GM19438 (cell line): ENCODE data around the gene ASIC3.
"Not testable (repeated sequence)": the region's sequence is repeated elsewhere in the genome, so short reads cannot be mapped to it uniquely, and the experiment has no call there.

Source experiments
- ATAC-seq: cut with Tn5 transposase; IDR thresholded peaks from one replicate; pipeline ENCODE4 v1.9.1; 2021; ENCODE audit warnings: low read depth; ENCODE audit not compliant: unreplicated experiment

Gene ASIC3

DNA sequence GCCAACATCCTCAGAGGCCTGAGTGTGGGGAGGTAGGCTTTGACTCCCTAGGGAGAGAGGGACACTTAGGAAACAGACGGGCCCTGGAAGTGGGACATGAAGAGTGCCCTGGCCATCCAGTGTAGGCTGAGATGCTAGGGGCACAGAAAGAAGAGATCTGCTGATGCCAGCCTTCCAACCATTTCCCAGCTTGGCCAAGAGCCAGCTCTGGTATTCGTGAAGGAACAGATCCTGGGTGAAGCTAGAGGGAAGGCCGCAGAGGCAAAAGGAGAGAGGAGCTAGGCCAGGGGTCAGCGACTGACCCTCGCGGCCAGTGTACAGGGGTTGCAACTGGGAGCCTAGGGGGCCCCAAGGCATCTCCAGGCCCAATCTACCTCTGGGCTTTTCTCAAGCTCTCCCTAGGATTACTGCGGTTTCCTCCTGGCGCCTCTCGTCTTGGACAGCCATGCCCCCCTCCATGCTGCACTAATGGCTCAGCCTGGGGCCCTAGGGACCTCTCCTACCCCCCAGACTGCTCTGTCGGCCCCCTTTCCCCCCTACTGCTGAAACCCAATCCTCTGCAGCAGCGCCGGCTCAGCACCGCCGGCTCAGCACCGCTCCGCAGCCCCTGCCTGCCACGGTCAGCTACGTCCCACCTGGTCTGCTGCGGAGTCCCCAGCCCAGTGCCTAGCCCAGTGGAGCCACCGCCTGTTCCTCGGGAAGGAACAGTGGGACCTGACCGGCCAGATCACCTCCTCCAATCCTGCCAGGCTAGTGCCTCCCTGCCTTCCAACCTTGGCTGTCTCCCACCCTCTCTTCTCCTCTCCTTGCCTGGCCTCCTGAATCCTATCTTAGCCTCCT lies at the start of gene ASIC3:
Gene ASIC3 (plus strand): TSS at position 556 of the 840 bp plus-strand sequence. CDS start 355 bp downstream, outside the sequence.
- no peak for ATAC-seq

- no peak for ATAC-seq
Observed at GRCh38 chr7:150999001-150999400, 49.3 kb upstream of the ASIC3 start.

GRCh38 chr7:150999497-151000230 lies 48.7 kb upstream of the ASIC3 start:
- ATAC-seq = no peak

DNA sequence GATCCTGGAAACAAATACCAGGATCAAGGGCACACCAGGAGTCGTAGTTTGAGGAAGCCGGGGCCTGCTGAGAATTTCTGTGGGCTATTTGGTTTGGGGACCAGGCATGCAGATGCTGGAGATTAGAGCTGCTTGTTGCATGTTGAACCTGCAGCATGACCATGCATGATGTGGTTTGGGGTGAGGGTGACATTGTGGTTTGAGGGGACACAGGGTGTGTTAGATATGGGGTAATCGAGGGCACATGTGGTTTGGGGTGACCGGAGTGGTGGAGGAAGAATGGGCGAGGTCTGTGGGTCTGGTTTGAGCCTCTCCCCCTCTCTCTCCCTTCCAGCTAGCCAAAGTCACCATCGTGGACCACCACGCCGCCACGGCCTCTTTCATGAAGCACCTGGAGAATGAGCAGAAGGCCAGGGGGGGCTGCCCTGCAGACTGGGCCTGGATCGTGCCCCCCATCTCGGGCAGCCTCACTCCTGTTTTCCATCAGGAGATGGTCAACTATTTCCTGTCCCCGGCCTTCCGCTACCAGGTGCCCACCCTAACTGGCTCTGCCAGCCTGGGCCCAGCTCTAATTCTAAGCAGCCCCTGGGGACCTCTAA lies 47.3 kb upstream of the ASIC3 start:
- ATAC-seq = no peak

GRCh38 chr7:151001546-151001945 lies 46.8 kb upstream of the ASIC3 start:
- ATAC-seq = no peak

DNA sequence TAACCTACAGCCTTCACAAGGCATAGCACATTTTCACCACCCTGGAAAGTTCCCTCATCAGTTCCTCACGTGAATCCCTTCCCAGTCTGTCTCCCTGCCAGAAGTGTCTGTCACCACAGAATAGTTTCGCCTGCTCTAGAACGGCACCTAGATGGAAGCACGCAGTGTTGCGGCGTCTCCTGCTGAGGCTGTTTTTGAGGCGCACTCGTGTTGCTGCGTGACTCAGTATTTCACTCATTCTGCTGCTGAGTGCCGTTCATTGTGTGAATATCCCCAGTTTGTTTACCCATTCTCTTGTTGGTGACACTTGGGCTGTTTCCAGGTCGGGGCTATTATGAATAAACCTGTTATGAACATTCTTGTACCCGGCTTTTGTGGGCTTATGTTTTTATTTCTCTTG lies 44.8 kb upstream of the ASIC3 start:
- no peak for ATAC-seq

- ATAC-seq = no peak
Observed at GRCh38 chr7:151005566-151005965, 42.8 kb upstream of the ASIC3 start.

GRCh38 chr7:151006590-151007300 lies 41.6 kb upstream of the ASIC3 start:
- no peak for ATAC-seq

DNA sequence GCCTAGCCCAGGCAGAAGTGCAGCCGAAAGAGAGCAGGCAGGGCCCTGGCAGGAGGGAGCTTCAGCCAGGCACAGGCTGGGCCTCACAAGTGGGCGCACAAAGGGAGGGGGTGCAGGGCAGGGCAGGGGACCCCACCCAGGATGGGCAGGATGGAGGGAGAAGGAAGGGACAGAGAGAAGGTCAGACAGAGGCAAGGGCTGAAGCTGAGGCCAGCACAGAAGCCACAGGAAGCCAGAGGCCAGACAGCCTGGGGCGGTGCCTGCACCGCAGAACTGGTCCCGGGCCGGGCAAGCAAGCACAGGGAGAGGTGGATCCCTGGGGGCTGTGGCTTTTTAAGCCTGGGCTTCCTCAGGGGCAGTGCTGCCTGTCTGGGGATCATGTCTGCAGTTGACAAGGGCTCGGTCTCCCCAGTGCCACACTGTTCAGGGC lies 40.8 kb upstream of the ASIC3 start:
- no peak for ATAC-seq

GRCh38 chr7:151008143-151008510 lies 40.2 kb upstream of the ASIC3 start:
- ATAC-seq = no peak

GRCh38 chr7:151008511-151009323 lies 39.6 kb upstream of the ASIC3 start:
- peak; percentile 91 for ATAC-seq

DNA sequence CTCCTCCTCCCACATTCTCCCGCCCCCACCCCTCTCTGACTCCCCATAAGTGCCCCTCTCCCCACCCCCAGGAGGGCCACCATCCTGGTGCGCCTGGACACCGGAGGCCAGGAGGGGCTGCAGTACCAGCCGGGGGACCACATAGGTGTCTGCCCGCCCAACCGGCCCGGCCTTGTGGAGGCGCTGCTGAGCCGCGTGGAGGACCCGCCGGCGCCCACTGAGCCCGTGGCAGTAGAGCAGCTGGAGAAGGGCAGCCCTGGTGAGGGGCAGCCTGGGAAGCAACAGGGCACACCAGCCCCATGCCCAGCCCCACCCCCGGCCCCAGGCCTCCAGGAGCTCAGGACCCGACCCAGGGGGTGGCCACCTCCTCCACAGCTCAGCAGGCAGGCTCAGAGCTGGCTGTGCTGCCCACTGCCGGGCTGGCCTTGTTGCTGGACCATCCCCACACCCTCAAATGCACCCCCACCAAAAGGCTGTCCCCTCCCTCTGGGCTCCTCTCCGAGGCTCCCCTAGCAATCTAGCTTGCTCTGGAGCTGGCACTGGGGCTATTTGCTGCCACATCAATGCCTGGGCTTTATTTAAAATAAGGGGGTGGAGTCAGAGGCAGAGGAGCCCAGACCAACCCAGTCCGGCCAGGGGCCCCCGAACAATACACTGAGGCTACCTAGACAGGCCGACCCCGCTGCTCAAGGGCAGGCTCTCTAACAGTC lies 38.8 kb upstream of the ASIC3 start:
- no peak for ATAC-seq

- no peak for ATAC-seq
Observed at GRCh38 chr7:151010037-151010306, 38.4 kb upstream of the ASIC3 start.

DNA sequence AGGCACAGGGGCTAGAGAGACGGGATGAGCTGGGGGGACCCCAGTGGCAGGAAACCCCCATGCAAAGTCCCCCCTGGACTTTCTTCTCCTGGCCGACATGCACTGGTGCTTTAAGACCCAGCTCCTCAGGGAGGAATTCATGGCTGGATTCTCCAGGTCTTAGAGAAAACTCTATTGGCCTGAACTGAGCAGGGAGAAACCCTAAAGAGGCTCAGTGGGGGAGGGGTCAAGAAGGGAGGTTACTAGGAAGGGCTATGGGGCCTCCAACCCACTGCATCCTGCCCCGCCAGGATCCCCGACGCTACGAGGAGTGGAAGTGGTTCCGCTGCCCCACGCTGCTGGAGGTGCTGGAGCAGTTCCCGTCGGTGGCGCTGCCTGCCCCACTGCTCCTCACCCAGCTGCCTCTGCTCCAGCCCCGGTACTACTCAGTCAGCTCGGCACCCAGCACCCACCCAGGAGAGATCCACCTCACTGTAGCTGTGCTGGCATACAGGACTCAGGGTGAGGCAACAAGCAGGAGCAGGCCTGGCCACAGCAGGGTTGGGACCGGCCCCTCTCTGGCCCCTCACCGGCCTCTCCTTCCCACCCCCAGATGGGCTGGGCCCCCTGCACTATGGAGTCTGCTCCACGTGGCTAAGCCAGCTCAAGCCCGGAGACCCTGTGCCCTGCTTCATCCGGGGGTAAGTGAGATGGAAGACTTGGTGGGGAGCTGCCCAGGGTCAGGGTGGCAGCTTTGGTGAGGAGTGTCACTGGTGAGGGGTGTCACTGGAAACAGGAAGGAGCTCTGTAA lies 37.8 kb upstream of the ASIC3 start:
- ATAC-seq = no peak

DNA sequence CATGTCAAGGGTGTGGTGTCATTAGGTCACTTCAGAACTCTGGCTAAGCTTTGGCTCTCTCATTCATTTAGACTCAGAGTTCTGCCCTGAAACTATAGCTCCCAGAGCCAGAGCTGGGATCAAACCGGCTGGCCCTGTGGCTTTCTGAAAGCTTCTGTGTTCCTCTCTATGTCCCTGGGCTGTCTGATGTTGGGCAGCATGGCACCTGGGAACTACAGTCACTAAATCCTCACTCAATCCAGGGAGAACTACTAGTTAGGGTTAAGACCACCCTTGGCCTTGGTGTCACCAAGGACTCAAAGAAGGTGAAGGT lies 37.3 kb upstream of the ASIC3 start:
- no peak for ATAC-seq

DNA sequence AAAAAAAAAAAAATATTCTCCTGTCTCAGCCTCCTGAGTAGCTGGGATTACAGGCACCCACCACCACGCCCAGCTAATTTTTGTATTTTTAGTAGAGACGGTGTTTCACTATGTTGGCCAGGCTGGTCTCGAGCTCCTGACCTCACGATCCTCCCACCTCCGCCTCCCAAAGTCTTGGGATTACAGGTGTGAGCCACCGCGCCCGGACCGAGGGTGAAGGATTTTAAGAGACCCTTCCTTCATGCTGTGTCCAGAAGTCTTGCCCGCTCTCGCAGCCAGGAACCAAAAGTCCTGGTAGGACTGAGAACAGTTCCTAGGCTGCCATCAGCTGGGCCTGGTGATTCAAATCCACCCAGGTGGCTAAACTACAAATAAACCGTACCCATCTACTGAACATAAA lies 36.7 kb upstream of the ASIC3 start:
- ATAC-seq = not testable (repeated sequence)

DNA sequence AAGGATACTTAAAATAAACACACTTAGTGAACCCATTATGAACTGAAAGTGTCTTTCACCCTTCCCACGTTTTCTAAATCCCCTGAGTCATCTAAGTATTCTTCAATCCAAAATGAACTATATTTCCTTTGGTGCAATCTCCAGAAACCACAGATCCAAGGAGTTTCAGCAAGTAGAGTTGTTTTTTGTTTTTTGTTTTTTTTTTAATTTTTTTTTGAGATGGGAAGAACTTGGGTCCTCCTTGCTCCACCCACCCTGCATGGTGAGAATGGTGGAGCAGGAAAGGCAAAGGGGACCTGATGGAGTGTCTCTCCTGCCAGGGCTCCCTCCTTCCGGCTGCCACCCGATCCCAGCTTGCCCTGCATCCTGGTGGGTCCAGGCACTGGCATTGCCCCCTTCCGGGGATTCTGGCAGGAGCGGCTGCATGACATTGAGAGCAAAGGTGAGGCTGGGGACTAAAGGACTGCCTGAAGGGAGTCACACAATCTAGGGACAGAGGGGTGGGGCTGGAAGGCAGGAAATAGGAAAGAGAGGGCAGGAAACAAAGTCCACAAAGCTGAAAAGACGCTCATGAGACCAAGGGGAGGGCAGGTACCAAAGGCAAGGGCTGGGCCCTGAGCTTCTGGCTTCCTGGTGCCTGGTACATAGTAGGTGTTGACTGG lies 36.2 kb upstream of the ASIC3 start:
- ATAC-seq = no peak

DNA sequence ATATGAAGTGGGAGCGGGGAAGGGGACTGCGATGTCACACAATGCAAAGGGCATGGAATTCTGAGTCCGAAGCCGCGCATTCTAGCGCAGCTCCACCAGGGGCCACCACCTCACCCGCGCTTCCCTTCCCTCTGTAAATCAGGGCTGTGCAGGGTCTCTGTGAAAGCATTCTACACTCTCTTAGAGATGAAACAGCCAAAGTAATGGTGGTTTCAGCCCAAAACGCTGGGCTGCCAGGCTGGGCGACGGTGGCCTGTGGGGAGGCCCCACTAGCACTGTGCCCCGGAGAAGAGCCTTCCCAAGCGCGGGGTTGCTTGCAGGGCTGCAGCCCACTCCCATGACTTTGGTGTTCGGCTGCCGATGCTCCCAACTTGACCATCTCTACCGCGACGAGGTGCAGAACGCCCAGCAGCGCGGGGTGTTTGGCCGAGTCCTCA lies 35.4 kb upstream of the ASIC3 start:
- no peak for ATAC-seq

GRCh38 chr7:151013356-151013732 lies 35.0 kb upstream of the ASIC3 start:
- ATAC-seq = no peak
